Stimulated activated CD4-positive, alpha-beta T cell treated with anti-CD3 and anti-CD28 coated beads, Interleukin-4, amount 100 ng/mL, for 1 hour (primary cell): ENCODE results near the gene OSBP.
A peak's percentile ranks its signal among the peaks of the same experiment; 100 is the strongest.
"Not testable (repeated sequence)": the region's sequence is repeated elsewhere in the genome, so short reads cannot be mapped to it uniquely, and the experiment has no call there.

Source experiments
- DNase-seq: peaks from one replicate; pipeline ENCODE4 v3.0.0-alpha.2; 2020

OSBP gene

DNA sequence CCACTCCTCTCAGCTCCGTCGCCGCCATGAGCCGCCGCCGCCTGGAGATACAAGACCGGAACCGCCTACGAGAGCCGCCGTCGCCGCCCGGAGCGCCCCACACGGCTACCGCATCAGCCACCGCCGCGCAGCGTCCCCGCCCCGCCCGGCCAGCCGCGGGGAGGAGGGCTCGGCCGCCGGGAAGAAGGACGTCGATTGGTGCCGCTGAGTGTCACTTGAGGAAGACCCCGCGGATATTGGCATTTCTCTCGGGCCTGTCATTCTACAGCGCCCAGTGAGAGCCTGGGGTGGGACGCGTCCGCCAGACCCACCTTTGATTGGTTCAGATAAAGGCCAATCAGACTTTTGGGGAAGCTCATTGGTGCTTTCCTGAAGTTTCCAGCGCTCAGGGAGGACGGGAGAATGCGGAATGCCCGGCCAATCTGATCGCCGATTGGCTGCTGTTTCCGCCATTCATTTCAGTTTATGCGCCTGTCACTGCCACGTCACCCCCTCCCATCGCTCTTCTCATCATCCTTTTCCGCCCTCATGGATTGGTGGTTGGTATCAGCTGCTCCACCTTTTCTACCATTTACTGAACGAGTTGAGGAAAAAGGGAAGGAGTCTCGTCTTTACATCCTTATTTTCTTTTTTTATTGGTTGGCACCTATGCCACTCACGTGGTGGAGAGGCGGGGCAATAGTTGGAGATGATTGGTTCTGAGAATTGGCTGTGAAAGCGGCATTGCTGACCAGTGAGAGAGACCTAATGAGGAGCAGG is at the start of gene OSBP:
Gene OSBP, minus strand, starts transcription at position 138 of the 759 bp plus-strand sequence. Its CDS starts 110 bp downstream, at position 28.
- peak; percentile 96 for DNase-seq

DNA sequence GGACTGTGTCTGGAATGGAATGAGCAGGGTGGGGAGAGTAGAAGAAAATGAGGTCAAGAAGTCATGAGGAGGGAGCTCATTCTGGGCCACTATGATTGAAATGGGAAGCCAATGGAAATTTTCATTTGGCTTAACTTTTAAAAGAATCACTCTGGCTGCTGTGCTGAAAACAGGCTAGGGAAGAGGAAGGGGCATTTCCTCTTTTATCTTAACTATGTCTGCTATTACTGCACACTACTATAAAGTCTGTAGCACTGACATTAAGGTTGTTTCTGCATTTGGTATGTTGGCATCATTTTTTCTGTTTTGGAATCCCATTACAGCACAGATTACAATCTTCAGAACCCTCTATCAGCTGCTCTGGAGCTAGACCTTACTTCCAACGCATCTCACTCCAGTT is 45.0 kb upstream of the OSBP start:
- no peak for DNase-seq

GRCh38 chr11:59659981-59660380 is 44.4 kb upstream of the OSBP start:
- no peak for DNase-seq

GRCh38 chr11:59658036-59658435 is 42.5 kb upstream of the OSBP start:
- no peak for DNase-seq

DNA sequence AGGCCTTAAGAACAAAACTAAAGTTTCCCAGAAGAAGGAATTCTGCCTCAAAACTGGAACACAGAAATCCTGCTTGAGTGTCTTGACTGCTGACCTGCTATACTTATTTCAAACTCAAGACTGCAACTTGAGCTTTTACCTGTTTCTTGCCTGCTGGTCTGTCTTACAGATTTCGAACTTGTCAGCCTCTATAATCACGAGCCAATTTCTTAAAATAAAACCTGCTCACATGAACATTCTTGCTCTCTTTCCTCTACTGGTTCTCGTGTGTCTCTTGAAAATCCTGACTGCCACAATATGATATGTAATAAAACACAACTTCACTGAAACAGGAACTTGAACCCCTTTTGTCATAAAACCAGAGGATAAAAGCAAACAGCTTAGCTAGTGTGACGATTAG is 39.3 kb upstream of the OSBP start:
- DNase-seq: no peak

GRCh38 chr11:59647245-59647980 is 31.8 kb upstream of the OSBP start:
- no peak for DNase-seq

DNA sequence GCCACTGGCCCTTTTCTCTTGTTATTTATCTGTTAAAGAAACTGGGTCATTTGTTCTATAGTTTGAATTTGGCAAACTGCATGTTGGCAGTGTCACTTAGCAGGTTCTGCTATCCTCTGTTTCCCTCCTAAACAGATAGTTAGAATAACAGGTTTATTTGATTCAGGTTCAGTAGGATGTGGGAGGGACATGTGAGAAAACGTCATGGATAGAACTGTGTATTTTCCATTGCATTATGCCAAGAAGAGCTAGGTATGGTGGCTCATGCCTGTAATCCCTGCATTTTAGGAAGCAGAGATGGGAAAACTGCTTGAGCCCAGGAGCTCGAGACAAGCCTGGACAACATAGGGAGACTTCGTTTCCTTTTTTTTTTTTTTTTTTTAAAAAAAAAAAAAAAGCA is 29.0 kb upstream of the OSBP start:
- DNase-seq: no peak

GRCh38 chr11:59643390-59643789 is 27.8 kb upstream of the OSBP start:
- no peak for DNase-seq

DNA sequence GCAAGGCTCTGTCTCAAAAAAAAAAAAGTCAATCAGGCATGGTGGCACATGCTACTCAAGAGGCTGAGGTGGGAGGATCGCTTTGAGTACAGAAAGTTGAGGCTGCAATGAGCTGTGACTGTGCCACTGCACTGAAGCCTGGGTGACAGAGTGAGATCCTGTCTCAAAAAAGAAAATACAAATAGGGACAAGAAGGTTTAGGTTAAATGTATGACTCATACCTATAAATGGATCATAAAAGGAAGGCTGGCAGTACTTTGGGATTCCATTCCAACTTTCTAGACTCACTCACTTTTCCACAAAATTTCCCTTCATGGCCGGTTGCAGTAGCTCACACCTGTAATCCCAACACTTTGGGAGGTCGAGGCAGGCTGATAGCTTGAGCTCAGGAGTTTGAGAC is 25.6 kb upstream of the OSBP start:
- no peak for DNase-seq

DNA sequence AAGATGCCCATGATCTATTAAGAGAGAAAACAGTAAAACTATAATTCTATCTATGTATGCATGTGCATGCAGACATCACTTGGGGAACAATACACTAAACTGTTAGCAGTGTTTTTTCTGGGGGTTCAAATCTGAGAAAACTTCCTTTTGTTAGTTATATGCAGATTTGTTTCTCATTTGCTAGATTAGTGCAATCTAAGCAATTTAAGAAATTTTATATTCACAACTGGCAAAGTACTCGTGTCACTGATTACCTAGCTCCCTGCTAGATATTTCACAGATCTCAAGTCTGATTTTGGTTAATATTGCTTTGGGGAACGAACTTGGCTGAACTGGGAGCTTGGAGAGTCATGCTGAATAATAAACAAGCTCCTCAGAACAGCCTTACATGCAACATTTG is 14.9 kb upstream of the OSBP start:
- DNase-seq: no peak

GRCh38 chr11:59629996-59630395 is 14.4 kb upstream of the OSBP start:
- no peak for DNase-seq

DNA sequence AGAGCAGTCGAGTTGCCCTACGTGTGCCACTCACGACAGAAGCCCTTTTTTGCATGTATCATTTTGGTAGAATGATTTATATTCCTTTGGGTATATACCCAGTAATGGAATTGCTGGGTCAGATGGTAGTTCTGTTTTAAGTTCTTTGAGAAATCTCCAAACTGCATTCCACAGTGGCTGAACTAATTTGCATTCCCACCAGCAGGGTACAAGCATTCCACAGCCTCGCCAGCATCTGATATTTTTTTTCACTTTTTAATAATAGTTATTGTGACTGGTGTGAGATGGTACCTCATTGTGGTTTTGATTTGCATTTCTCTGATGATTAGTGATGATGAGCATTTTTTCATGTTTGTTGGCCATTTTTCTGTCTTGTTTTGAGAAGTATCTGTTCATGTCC is 11.4 kb upstream of the OSBP start:
- DNase-seq: not testable (repeated sequence)

- no peak for DNase-seq
These were observed 10.1 kb upstream of the OSBP start for GRCh38 chr11:59625703-59626102.

DNA sequence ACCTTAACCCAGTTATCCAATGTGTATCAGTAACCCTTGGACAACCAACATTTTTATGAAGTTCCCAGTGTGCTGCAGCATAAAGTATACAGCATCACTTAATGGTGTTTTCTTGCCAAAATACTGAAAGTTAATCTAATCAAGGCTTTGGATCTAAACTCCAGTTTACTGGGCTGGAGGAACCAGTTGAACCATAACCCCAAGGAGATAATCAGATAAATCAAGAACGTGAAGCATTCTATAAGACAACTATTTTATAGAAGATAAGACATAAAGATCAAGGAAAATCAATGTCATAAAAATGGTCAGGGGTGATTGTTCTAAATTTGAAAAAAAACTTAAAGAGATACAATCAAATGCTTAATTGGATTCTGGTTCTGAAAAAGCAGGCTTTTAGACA is 2.3 kb upstream of the OSBP start:
- DNase-seq: no peak

GRCh38 chr11:59616396-59616982 is 915 bp upstream of the OSBP start:
- peak; percentile 93 for DNase-seq

DNA sequence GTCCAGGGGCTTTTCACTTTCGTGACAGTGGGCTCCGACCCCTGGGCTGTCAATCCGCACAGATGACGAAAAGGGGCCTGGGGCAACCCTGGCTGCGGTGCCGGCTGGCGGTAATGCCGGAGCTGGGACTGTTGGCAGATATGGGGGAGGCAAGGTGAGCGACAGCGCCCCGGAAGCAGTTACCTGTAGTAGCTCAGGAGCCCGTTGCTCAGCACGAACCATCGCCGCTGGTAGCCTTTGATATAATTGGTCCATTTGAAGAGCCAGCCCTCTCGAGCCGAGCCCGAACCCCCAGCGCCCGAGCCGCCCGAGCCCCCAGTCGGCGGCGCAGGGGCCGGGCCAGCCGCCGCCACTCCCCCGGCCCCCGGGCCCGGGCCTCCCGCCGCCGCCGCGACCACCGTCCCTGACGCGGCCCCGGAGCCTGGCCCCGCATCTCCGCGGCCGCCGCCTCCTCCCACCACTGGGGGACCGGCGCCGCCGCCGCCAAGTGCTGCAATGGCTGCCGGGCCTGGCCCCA is 396 bp downstream of the OSBP start:
- peak; percentile 62 for DNase-seq

DNA sequence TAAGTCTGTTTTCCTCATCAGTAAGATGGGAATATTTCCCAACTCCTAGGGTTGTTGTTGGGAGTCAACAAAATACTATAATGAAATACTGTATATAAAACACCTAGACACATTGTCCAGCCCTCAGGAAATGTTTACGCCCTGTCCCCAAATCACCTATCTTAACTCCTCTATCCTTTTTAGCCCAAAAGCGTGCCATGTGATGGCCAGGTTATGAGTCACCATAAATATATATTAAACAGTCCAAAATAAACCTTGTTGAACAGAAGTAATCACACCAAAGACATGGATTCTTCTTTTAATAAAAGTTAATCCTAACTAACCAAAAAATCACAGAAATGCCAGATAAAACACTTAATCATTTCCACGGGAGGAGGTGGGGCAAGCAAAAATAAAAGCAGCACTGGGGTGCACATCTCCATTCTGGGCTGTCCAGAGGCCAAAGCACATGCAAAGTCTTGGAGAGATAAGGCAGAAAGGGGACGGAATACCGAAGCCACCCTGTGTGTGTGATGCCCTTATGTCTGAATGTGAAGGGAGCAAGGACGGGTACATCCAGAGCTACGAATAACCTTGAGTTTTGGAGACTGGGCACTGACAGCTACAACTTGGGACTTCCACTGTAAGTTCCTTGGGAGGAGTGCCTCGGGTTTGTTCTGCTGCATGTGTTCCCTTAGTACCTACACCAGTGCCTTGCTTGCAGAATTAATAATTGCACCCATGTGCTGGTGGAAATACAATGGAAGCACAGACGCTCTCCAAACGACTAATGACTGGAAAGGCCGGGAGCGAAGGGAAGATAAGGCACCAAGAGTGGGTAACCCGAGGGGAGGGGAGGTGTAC is 1.1 kb downstream of the OSBP start:
- DNase-seq: no peak

GRCh38 chr11:59611570-59612565 is 3.7 kb downstream of the OSBP start:
- no peak for DNase-seq

GRCh38 chr11:59610289-59610688 is 5.3 kb downstream of the OSBP start:
- no peak for DNase-seq

DNA sequence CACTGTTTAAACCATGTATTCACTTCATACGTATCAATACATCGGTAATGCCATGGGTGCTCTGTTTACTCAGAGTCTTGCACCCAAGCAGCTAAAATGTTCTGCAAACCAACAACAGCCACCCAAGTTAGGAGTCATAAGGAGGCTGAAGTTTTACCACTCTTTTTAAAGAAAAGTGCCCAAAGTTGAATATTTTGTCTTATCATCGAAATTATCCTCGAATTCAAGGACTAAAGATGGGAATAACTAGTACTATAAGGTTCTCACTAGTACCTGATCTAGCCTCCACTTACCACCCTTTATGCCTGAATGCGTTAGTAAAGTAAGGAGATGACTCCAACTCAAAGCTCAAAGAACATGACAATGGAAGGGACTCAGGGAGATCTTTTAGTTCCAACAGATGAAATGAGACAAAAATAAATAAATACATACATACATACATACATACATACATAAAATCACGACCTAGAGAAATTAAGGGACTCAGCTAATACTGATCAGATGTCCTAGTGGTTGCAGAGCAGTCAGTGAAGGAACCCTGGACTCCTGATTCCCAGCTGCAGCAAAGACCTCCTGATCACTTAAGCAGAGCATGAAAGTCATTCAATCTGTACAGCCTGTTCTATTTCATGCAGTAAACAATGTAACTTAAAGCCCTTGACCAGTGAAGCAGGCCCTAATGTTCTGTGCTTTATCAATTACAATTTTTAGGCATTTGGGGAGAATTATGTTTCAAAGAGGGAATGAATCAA is 7.7 kb downstream of the OSBP start:
- DNase-seq: no peak

DNA sequence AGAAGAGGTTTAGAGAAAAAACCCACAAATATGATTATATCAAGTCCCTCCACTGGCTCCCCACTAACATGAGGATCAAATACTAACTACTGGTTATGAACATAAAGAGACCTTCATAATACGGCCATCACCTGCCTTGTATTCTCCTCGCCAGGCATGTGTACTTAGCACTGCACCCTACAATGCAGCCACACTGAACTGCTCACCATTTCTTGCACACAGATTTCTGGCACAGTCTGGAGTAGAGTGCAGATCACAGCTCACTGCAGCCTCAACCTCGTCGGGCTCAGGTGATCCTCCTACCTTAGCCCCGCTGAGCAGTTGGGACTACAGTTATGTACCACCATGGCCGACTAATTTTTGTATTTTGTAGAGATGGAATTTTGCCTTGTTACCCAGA is 13.1 kb downstream of the OSBP start:
- DNase-seq: no peak
